GM18517 (cell line): ENCODE measurements around the gene GPR33.
"Not testable (repeated sequence)": the region's sequence is repeated elsewhere in the genome, so short reads cannot be mapped to it uniquely, and the experiment has no call there.

ENCODE experiments used
- ATAC-seq: cut with Tn5 transposase; IDR thresholded peaks from one replicate; pipeline ENCODE4 v1.9.1; 2021; ENCODE audit warnings: mild to moderate bottlenecking, moderate library complexity; ENCODE audit not compliant: unreplicated experiment

GPR33 gene

GRCh38 chr14:31461545-31461944, 26.3 kb downstream of the GPR33 start:
- no peak for ATAC-seq

- no peak for ATAC-seq
Measured at GRCh38 chr14:31457665-31458659, 29.9 kb downstream of the GPR33 start.

- peak; percentile 94 for ATAC-seq
Measured at GRCh38 chr14:31456841-31457664, 30.8 kb downstream of the GPR33 start, which contains the start of gene DTD2. TSS of gene DTD2 (minus strand) at chr14:31457506. CDS start at chr14:31457393, 113 bp downstream.

GRCh38 chr14:31449971-31450610, 37.7 kb downstream of the GPR33 start:
- ATAC-seq, result peak; percentile 75

- ATAC-seq, result no peak
Measured at GRCh38 chr14:31449136-31449535, 38.7 kb downstream of the GPR33 start.

GRCh38 chr14:31445703-31446102, 42.1 kb downstream of the GPR33 start:
- no peak for ATAC-seq

GRCh38 chr14:31442284-31442683, 45.6 kb downstream of the GPR33 start:
- ATAC-seq, result no peak

GRCh38 chr14:31441273-31442111, 46.3 kb downstream of the GPR33 start:
- ATAC-seq, result no peak

- ATAC-seq, result no peak
Measured at GRCh38 chr14:31440280-31440679, 47.6 kb downstream of the GPR33 start.

GRCh38 chr14:31439561-31439960, 48.3 kb downstream of the GPR33 start:
- ATAC-seq, result no peak

GRCh38 chr14:31437045-31437691, 50.7 kb downstream of the GPR33 start:
- not testable (repeated sequence) for ATAC-seq

GRCh38 chr14:31435276-31435675, 52.6 kb downstream of the GPR33 start:
- no peak for ATAC-seq
